DOHH2 (cell line): Measurements from ENCODE around the gene LYRM4.
A peak's percentile ranks its signal among the peaks of the same experiment; 100 is the strongest.

Experiments used
- H3F3A ChIP-seq: fragments of 200-600 bp; sonication (generic), shearing (Covaris generic); 2 replicates; pipeline ENCODE4 v1.6.0; 2016; ENCODE audit warnings: antibody characterized with exemption, mild to moderate bottlenecking; ENCODE audit not compliant: control insufficient read depth, insufficient read depth
- H3K27ac ChIP-seq: fragments of 200-600 bp; sonication (generic); 2 replicates; pipeline ENCODE4 v1.5.1; 2014; ENCODE audit warnings: low read depth, mild to moderate bottlenecking, low read length, moderate library complexity
- H3K27me3 ChIP-seq: fragments of 200-600 bp; sonication (generic); 2 replicates; pipeline ENCODE4 v1.6.1; 2014; ENCODE audit warnings: mild to moderate bottlenecking, low read length, mixed read lengths; ENCODE audit not compliant: control insufficient read depth
- H3K36me3 ChIP-seq: fragments of 200-600 bp; sonication (generic); 2 replicates; pipeline ENCODE4 v1.6.1; 2014; ENCODE audit warnings: mild to moderate bottlenecking, low read length, moderate library complexity, mixed read lengths; ENCODE audit not compliant: control insufficient read depth
- H3K4me1 ChIP-seq: fragments of 200-600 bp; sonication (generic); 2 replicates; pipeline ENCODE4 v1.6.1; 2014; ENCODE audit warnings: mild to moderate bottlenecking, low read length, mixed read lengths; ENCODE audit not compliant: control insufficient read depth
- H3K4me2 ChIP-seq: fragments of 200-600 bp; sonication (generic); 2 replicates; pipeline ENCODE4 v1.6.0; 2014; ENCODE audit warnings: mild to moderate bottlenecking, low read length, moderate library complexity
- H3K4me3 ChIP-seq: fragments of 200-600 bp; sonication (generic); 2 replicates; pipeline ENCODE4 v1.5.1; 2014; ENCODE audit warnings: mild to moderate bottlenecking, low read length, mixed read lengths
- H3K79me2 ChIP-seq: fragments of 200-600 bp; sonication (generic); 2 replicates; pipeline ENCODE4 v1.6.1; 2014; ENCODE audit warnings: mild to moderate bottlenecking, low read length, mixed read lengths; ENCODE audit not compliant: control insufficient read depth
- H3K9me2 ChIP-seq: fragments of 200-600 bp; sonication (generic); replicated peaks from 2 replicates; pipeline ENCODE4 v1.6.1; 2014; ENCODE audit warnings: mild to moderate bottlenecking, low read length, mixed read lengths; ENCODE audit not compliant: control insufficient read depth
- H3K9me3 ChIP-seq: fragments of 200-600 bp; sonication (generic); 2 replicates; pipeline ENCODE4 v1.6.1; 2014; ENCODE audit warnings: antibody characterized with exemption, low read length, mixed read lengths; ENCODE audit not compliant: control insufficient read depth, insufficient read depth
- H4K20me1 ChIP-seq: fragments of 200-600 bp; sonication (generic); 2 replicates; pipeline ENCODE4 v1.6.0; 2014; ENCODE audit warnings: low read depth, mild to moderate bottlenecking, antibody characterized with exemption, low read length, moderate library complexity; ENCODE audit not compliant: control insufficient read depth, insufficient read depth
- EZH2phosphoT487 ChIP-seq: fragments of 200-600 bp; sonication (generic); IDR thresholded peaks from 2 replicates; pipeline ENCODE4 v1.6.1; 2017; ENCODE audit warnings: borderline replicate concordance, mild to moderate bottlenecking, antibody characterized with exemption, low read length, moderate library complexity, mixed read lengths
- TF ChIP-seq, protein P1 (sequence below): fragments of 200-600 bp; sonication (generic); IDR thresholded peaks from one replicate; pipeline ENCODE4 v1.5.1; 2014; ENCODE audit warnings: antibody characterized with exemption, mild to moderate bottlenecking, low read depth, low read length; ENCODE audit not compliant: poor library complexity, severe bottlenecking

The LYRM4 gene

DNA sequence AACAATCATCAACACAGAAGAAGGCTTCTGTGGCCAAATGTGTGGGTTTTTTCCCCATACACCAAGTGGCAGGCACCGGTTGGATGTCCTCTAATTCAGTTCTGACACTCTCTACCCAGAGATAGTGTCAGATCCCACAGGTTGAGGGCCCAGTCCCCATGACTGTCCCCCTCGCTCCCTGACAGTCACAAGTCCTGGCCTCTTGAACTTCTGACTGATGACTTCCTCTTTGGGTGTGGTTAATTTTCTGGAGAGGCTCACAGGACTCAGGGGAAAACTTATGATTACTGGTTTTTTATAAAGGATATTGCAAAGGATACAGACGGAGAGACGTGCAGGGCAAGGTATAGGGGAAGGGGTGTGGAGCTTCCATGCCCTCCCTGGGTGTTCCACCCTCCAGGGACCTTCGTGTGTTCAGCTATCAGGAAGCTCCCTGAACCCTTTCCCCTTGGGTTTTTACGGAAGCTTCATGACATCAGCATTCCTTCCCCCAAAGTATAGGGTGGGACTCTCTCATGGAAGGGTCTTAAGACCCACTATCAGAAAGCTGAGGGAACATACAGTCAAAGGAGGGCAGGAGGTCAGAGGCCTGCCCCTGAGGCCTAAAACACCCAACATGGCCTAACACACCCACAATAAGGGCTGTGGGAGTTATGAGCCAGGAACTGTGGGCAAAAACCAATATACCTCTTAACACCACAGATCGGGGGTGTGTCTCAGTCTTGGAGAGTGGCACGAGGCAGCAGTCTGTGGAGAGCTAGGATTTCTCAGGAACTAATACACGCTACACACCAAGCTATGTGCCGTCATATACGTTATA, 33.9 kb upstream of the LYRM4 start:
- Histone ChIP-seq H3K27ac (no peak overlapping the region), H3K79me2 (peaks cover 13% of the 10 kb centered on the region), H3K27me3 (no peaks in the 10 kb centered on the region), H3K4me1 (peaks cover 20% of the 10 kb centered on the region), H3K4me3 (no peak overlapping the region), H3K9me3 (no peaks in the 10 kb centered on the region), H3K4me2 (peak overlapping the region; percentile 18; the same call in 1 of the 2 replicates), H3K36me3 (no peaks in the 10 kb centered on the region), H4K20me1 (no peaks in the 10 kb centered on the region), H3K9me2 (no peaks in the 10 kb centered on the region), H3F3A (no peaks in the 10 kb centered on the region)
- no peak for TF ChIP-seq EZH2phosphoT487
- TF ChIP-seq, protein P1, sequence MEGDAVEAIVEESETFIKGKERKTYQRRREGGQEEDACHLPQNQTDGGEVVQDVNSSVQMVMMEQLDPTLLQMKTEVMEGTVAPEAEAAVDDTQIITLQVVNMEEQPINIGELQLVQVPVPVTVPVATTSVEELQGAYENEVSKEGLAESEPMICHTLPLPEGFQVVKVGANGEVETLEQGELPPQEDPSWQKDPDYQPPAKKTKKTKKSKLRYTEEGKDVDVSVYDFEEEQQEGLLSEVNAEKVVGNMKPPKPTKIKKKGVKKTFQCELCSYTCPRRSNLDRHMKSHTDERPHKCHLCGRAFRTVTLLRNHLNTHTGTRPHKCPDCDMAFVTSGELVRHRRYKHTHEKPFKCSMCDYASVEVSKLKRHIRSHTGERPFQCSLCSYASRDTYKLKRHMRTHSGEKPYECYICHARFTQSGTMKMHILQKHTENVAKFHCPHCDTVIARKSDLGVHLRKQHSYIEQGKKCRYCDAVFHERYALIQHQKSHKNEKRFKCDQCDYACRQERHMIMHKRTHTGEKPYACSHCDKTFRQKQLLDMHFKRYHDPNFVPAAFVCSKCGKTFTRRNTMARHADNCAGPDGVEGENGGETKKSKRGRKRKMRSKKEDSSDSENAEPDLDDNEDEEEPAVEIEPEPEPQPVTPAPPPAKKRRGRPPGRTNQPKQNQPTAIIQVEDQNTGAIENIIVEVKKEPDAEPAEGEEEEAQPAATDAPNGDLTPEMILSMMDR: no peak

DNA sequence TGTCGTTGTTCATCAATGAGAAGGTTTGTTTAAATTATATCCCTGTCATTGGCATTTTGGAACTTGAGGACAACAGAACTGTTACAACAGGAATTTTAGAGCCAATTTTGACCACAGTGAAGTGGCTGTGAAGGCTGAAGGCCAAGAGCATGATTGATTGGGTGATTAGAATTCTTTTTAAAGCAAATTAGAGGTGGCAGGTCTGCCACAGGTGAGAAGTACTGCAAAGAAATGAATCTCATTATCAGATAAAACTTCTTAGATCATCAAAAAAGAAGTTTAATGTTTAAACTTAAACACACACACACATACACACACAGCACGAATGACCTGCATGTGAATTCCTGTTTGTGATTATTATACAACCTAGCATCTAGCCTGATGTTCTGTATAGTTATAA, 32.9 kb upstream of the LYRM4 start:
- Histone ChIP-seq H3K36me3 (no peaks in the 10 kb centered on the region), H3K4me1 (peaks cover 20% of the 10 kb centered on the region), H3K4me2 (no peak overlapping the region), H3K79me2 (peaks cover 18% of the 10 kb centered on the region), H3K27ac (no peak overlapping the region), H3K27me3 (no peaks in the 10 kb centered on the region), H3F3A (no peaks in the 10 kb centered on the region), H3K9me2 (no peaks in the 10 kb centered on the region), H4K20me1 (no peaks in the 10 kb centered on the region), H3K9me3 (no peaks in the 10 kb centered on the region), H3K4me3 (no peak overlapping the region)
- TF ChIP-seq, protein P1: no peak
- no peak for TF ChIP-seq EZH2phosphoT487

DNA sequence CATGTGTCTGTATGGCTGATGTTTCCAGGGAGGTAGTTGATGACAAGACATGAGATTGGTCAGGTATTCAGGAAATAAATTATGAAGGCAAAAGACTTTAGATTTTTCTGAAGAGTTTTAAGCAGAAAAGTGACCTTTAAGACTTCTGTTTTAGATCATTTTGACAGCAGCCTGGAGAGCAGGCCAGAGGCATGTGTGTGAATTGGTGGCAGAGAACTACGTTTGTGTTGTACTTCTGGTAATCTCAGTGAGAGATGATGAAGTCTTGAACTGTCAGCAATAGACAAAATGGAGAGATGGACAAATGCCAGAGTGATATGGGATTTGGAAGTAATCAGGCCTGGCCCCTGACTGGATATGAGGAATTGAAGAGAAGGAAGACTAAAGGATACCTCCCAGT, 31.4 kb upstream of the LYRM4 start:
- no peak for TF ChIP-seq EZH2phosphoT487
- TF ChIP-seq, protein P1: no peak
- Histone ChIP-seq H3K36me3 (no peaks in the 10 kb centered on the region), H3K4me2 (no peak overlapping the region), H3K4me1 (peaks cover 16% of the 10 kb centered on the region), H3K9me3 (no peaks in the 10 kb centered on the region), H3K27ac (no peak overlapping the region), H4K20me1 (no peaks in the 10 kb centered on the region), H3K4me3 (no peak overlapping the region), H3K27me3 (no peaks in the 10 kb centered on the region), H3F3A (no peaks in the 10 kb centered on the region), H3K9me2 (no peaks in the 10 kb centered on the region), H3K79me2 (peaks cover 21% of the 10 kb centered on the region)
